GM23338 (cell line): ENCODE measurements around the gene DNAJC7. TPM values are rescaled to one million over a fixed set of nuclear protein-coding genes. Genes with fewer than 3 reads are reported as not detected.

Experiments
- ATAC-seq: fragments of 200-7000 bp; cut with Tn5 transposase; 3 replicates; pipeline ENCODE4 v1.9.1; 2020
- DNase-seq: peaks from one replicate; pipeline ENCODE4 v3.0.0-alpha.2; 2015; ENCODE audit warnings: low spot score
- H2AFZ ChIP-seq: fragments of 200-600 bp; sonication (generic); 2 replicates; pipeline ENCODE4 v1.8.0; 2016; ENCODE audit warnings: antibody characterized with exemption, mild to moderate bottlenecking, moderate library complexity
- H3F3A ChIP-seq: fragments of 200-600 bp; sonication (generic); replicated peaks from 2 replicates; pipeline ENCODE4 v1.8.0; 2017; ENCODE audit warnings: antibody characterized with exemption, mixed run types, low read depth
- H3K27ac ChIP-seq: fragments of 200-600 bp; sonication (generic); 2 replicates; pipeline ENCODE4 v1.6.1; 2016; ENCODE audit warnings: low read depth
- H3K27me3 ChIP-seq: fragments of 200-600 bp; sonication (generic); 2 replicates; pipeline ENCODE4 v1.8.0; 2016; ENCODE audit warnings: mild to moderate bottlenecking, mixed run types, moderate library complexity; ENCODE audit not compliant: insufficient read depth
- H3K36me3 ChIP-seq: fragments of 200-600 bp; sonication (generic); 2 replicates; pipeline ENCODE4 v1.8.0; 2016; ENCODE audit warnings: mild to moderate bottlenecking; ENCODE audit not compliant: insufficient read depth
- H3K4me1 ChIP-seq: fragments of 200-600 bp; sonication (generic); 2 replicates; pipeline ENCODE4 v1.8.0; 2016; ENCODE audit warnings: mild to moderate bottlenecking, moderate library complexity; ENCODE audit not compliant: insufficient read depth
- H3K4me2 ChIP-seq: fragments of 200-600 bp; sonication (generic); 2 replicates; pipeline ENCODE4 v1.7.1; 2017; ENCODE audit warnings: mixed run types
- H3K4me3 ChIP-seq: fragments of 200-600 bp; sonication (generic); 2 replicates; pipeline ENCODE4 v1.6.1; 2016; ENCODE audit warnings: mixed run types
- H3K79me2 ChIP-seq: fragments of 200-600 bp; sonication (generic); replicated peaks from 2 replicates; pipeline ENCODE4 v1.8.0; 2017; ENCODE audit warnings: mild to moderate bottlenecking; ENCODE audit not compliant: insufficient read depth
- H3K9me2 ChIP-seq: fragments of 200-600 bp; sonication (generic); 2 replicates; pipeline ENCODE4 v1.8.0; 2017; ENCODE audit not compliant: insufficient read depth
- H4K20me1 ChIP-seq: fragments of 200-600 bp; sonication (generic); replicated peaks from 2 replicates; pipeline ENCODE4 v1.8.0; 2017; ENCODE audit warnings: mild to moderate bottlenecking; ENCODE audit not compliant: insufficient read depth
- H3K27ac Mint-ChIP-seq: 2 replicates; pipeline ENCODE4 v1.8.0; 2020; ENCODE audit warnings: inconsistent platforms, mild to moderate bottlenecking, moderate library complexity, mixed read lengths
- H3K27me3 Mint-ChIP-seq: 3 replicates; pipeline ENCODE4 v1.8.0; 2022; ENCODE audit warnings: low read depth, mild to moderate bottlenecking, moderate library complexity, mixed read lengths, inconsistent platforms; ENCODE audit not compliant: insufficient read depth, poor library complexity
- H3K36me3 Mint-ChIP-seq: 3 replicates; pipeline ENCODE4 v1.8.0; 2021; ENCODE audit warnings: low read depth, mild to moderate bottlenecking, inconsistent platforms, moderate library complexity, mixed read lengths
- H3K4me1 Mint-ChIP-seq: 3 replicates; pipeline ENCODE4 v1.8.0; 2020; ENCODE audit warnings: mild to moderate bottlenecking, inconsistent platforms, mixed read lengths
- H3K4me3 Mint-ChIP-seq: 3 replicates; pipeline ENCODE4 v1.8.0; 2021; ENCODE audit warnings: moderate library complexity, mild to moderate bottlenecking, inconsistent platforms, mixed read lengths
- H3K9me3 Mint-ChIP-seq: 3 replicates; pipeline ENCODE4 v1.8.0; 2020; ENCODE audit warnings: moderate library complexity, mild to moderate bottlenecking, inconsistent platforms, mixed read lengths
- CREB1 ChIP-seq: fragments of 250-450 bp; sonication (Bioruptor Pico); IDR thresholded peaks from 2 replicates; pipeline ENCODE4 v1.5.0; 2020; ENCODE audit warnings: low read depth, mild to moderate bottlenecking, moderate library complexity
- CTCF ChIP-seq, 2 experiments: fragments of 200-600 bp in 1 of 2; sonication (generic) in 1 of 2; conservative IDR thresholded peaks; 2 replicates each; pipeline versions ENCODE4 v1.5.1 to v1.6.1; 2016 to 2017; ENCODE audit warnings: antibody characterized with exemption in 2 of 2, low read depth in 2 of 2, mild to moderate bottlenecking in 2 of 2, moderate library complexity in 1 of 2
- REST ChIP-seq: IDR thresholded peaks from one replicate; pipeline ENCODE4 v1.6.1; 2018; ENCODE audit warnings: antibody characterized with exemption; ENCODE audit not compliant: unreplicated experiment
- ZNF114 ChIP-seq: fragments of 250-450 bp; sonication (Bioruptor Pico); IDR thresholded peaks from 2 replicates; pipeline ENCODE4 v1.5.0; 2020; ENCODE audit warnings: mild to moderate bottlenecking, moderate library complexity
- ZNF331 ChIP-seq: fragments of 250-450 bp; sonication (Bioruptor Pico); IDR thresholded peaks from 2 replicates; pipeline ENCODE4 v1.5.0; 2020; ENCODE audit warnings: low read depth, mild to moderate bottlenecking, moderate library complexity
- polyA plus RNA-seq: library from polyadenylated mRNA; unstranded; fragments of >200 nt; fragmentation: Nextera tagmentation; extraction: Ambion mirVana; gene quantifications from 2 replicates; pipeline ENCODE4 v1.2.1, GENCODE V29; 2016
- total RNA-seq: library from RNA; depleted of rRNA; stranded (reverse); fragments of >200 nt; shearing (Covaris generic); gene quantifications from 2 replicates; pipeline ENCODE4 v1.2.3, GENCODE V29; 2014

DNAJC7 gene
- total and polyA plus RNA-seq, 2 experiments from 2014 or later = 139 to 141 TPM

GRCh38 chr17:41962768-41963434, 54.3 kb downstream of the DNAJC7 start:
- Histone ChIP-seq H4K20me1 (no peaks in the 10 kb centered on the region; the same call in 1 of the 2 replicates), H2AFZ (no peak overlapping the region), H3K4me1 (peaks cover 27% of the 10 kb centered on the region), H3K9me2 (no peaks in the 10 kb centered on the region), H3F3A (peaks cover 8% of the 10 kb centered on the region), H3K4me3 (no peak overlapping the region), H3K79me2 (no peaks in the 10 kb centered on the region), H3K27ac (no peak overlapping the region), H3K36me3 (no peaks in the 10 kb centered on the region), H3K4me2 (no peak overlapping the region), H3K27me3 (0 out of 2 replicates have a peak, but pooled peaks cover 3% of the 10 kb centered on the region)
- no peak overlapping the region for H3K27ac Mint-ChIP-seq
- ATAC-seq (peak; percentile 33), DNase-seq (peak; percentile 93)
- H3K27me3 Mint-ChIP-seq = peaks cover 6% of the 10 kb centered on the region
- H3K9me3 Mint-ChIP-seq = no peaks in the 10 kb centered on the region
- no peak overlapping the region for H3K4me3 Mint-ChIP-seq
- peaks cover 2% of the 10 kb centered on the region for H3K36me3 Mint-ChIP-seq
- no peak for TF ChIP-seq REST
- TF ChIP-seq CREB1 (CRISPR knock-in tag) = no peak
- TF ChIP-seq ZNF114 (CRISPR knock-in tag) = no peak
- TF ChIP-seq CTCF (conservative IDR thresholded peaks at IDR 0.05; ENCODE audit: low read depth in 2 of 2) = peak; percentile 92 to 99
- no peak for TF ChIP-seq ZNF331 (CRISPR knock-in tag)
- peaks cover 25% of the 10 kb centered on the region for H3K4me1 Mint-ChIP-seq

GRCh38 chr17:41962111-41962510, 55.1 kb downstream of the DNAJC7 start:
- no peak overlapping the region for H3K4me3 ChIP-seq
- TF ChIP-seq ZNF331 (CRISPR knock-in tag) (no peak), REST (no peak)
- H4K20me1 ChIP-seq = no peaks in the 10 kb centered on the region; the same call in 1 of the 2 replicates
- H3K27me3 Mint-ChIP-seq = peaks cover 10% of the 10 kb centered on the region
- H3K27me3 ChIP-seq = 0 out of 2 replicates have a peak, but pooled peaks cover 3% of the 10 kb centered on the region
- peaks cover 8% of the 10 kb centered on the region for H3F3A ChIP-seq
- H3K27ac Mint-ChIP-seq = no peak overlapping the region
- ATAC-seq (no peak), DNase-seq (no peak)
- H3K27ac ChIP-seq = no peak overlapping the region
- peaks cover 3% of the 10 kb centered on the region; the same call in 2 of the 3 replicates for H3K36me3 Mint-ChIP-seq
- H3K79me2 ChIP-seq = no peaks in the 10 kb centered on the region
- peaks cover 29% of the 10 kb centered on the region for H3K4me1 ChIP-seq
- no peak overlapping the region for H2AFZ ChIP-seq
- H3K9me3 Mint-ChIP-seq = no peaks in the 10 kb centered on the region; the same call in 2 of the 3 replicates
- no peaks in the 10 kb centered on the region for H3K36me3 ChIP-seq
- no peaks in the 10 kb centered on the region for H3K9me2 ChIP-seq
- H3K4me3 Mint-ChIP-seq = no peak overlapping the region
- no peak overlapping the region for H3K4me2 ChIP-seq
- peaks cover 29% of the 10 kb centered on the region for H3K4me1 Mint-ChIP-seq
